ENCODE results near the gene LPCAT2.

The LPCAT2 gene

DNA sequence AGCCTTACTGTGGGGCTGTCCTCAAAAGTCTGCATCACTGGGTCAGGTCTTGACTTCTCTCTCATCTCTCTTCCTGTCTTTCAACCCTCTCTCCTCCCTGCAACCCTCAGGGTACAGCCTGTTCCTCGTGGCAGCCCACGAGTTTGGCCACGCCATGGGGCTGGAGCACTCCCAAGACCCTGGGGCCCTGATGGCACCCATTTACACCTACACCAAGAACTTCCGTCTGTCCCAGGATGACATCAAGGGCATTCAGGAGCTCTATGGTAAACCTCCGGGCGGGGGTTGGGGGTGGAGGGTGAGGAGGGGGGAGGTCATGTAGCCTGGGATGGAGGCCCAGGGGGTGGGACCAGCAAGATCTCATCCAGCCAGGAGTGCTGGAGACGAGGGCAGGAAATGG, 17.2 kb upstream of the LPCAT2 start:
- FAIRE-seq (no peak), DNase-seq (ENCODE audit: insufficient read length, low spot score) (no peak)
- no peak for TF ChIP-seq POLR2A (IDR thresholded peaks at IDR 0.05; ENCODE audit: low read depth, low read length)

DNA sequence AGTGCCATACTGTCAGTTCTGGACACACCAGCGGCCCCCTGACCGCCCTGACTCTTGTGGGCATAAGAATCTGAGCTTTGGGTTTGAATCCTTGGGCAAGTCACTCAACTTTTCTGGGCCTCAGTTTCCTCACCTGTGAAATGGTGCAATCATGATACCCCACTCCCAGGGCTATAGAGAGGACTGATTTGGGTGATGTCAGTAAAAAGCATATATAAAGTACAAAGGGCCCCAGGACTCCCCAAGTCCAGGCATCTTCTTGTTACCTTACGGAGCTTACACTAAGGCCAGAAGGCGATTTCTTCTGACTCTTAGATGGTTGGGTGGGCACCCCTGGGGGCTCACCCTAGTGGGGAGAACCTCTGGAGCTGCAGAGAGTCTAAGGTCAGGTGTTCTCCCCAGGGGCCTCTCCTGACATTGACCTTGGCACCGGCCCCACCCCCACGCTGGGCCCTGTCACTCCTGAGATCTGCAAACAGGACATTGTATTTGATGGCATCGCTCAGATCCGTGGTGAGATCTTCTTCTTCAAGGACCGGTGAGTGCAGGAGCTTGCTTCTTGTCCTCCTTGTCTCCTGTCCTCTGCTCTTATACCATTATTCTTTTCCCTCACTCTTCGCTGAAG, 16.0 kb upstream of the LPCAT2 start:
- no peak for TF ChIP-seq POLR2A (IDR thresholded peaks at IDR 0.05; ENCODE audit: low read depth, low read length)
- no peak for FAIRE-seq
- DNase-seq (ENCODE audit: insufficient read length, low spot score): no peak

DNA sequence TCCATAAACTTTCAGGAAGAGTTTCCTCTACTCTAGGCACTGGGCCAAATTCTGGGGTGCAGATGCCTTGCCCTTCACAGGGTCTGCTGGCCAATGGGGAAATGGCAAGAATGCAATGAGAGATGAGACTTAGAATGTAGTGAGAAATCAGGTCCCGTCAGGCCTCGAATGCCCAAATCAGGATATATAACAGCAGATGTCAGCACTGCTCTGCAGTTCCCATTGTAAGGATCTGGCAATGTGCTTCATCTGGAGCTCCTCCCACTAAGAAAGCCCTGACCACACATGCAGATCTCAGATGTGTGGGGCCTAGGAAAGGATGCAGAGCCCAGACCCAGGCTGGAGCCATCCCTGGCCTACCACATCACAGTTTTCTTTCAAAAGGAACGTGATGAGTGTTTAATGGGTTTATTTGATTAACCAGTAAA, 13.9 kb upstream of the LPCAT2 start:
- no peak for TF ChIP-seq POLR2A (IDR thresholded peaks at IDR 0.05; ENCODE audit: low read depth, low read length)
- DNase-seq (ENCODE audit: insufficient read length, low spot score) (peak; percentile 48), FAIRE-seq (peak; percentile 45)

DNA sequence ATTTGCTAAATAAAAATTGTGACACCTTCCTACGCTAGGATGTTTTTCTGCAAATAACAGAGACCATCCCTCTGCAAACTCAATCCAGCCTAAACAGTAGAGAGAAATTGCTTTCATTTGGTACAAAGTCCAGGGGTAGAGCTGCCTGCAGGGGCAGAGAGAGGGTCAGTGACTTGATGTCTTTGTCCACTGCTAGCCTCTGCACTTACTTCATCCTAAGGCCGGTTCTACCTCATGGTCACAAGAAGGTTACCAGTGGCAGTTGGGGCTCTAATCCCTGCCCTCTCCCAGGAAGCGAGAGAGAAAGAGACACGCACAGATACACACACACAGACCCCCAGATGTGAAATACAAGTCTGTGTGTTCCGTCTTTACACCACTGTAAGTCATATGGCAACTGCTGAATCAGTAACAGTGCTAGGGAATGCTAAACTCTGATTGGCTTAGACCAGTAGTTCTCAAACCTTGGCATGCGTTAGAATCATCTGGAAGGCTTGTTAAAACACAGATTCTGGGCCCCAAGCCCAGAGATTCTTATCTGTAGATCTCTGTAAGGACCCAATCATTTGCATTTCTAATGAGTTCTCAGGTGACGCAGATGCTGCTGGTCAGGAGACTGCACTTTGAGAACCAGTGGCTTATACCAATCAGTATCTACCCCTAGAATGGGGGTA, 13.1 kb upstream of the LPCAT2 start:
- DNase-seq (ENCODE audit: insufficient read length, low spot score) (no peak), FAIRE-seq (no peak)
- TF ChIP-seq POLR2A (IDR thresholded peaks at IDR 0.05; ENCODE audit: low read depth, low read length): no peak

DNA sequence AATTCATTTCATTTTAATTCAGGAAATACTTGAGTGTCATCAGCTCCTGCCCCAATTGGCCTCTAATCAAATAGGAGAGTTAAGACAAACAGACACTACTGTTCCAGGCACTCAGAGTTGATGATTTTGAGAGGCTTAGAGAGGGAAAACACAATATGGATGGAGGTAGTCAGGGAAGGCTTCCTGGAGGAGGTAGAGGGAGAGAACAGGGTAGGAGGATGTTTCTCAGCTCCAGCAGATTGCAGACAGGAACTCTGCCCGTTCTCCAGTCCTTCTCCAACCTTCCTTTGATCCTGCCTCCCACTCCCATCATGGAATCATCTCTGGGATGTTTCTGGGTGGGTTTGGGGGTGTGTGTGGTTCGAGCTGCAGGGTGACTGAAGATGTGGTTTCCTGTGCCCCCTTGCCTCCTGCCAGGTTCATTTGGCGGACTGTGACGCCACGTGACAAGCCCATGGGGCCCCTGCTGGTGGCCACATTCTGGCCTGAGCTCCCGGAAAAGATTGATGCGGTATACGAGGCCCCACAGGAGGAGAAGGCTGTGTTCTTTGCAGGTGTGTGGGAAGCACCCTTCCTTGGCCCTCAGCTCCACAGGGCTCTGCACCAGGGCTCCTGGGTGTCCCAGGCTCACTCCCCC, 12.2 kb upstream of the LPCAT2 start:
- FAIRE-seq: no peak
- no peak for DNase-seq (ENCODE audit: insufficient read length, low spot score)
- no peak for TF ChIP-seq POLR2A (IDR thresholded peaks at IDR 0.05; ENCODE audit: low read depth, low read length)

DNA sequence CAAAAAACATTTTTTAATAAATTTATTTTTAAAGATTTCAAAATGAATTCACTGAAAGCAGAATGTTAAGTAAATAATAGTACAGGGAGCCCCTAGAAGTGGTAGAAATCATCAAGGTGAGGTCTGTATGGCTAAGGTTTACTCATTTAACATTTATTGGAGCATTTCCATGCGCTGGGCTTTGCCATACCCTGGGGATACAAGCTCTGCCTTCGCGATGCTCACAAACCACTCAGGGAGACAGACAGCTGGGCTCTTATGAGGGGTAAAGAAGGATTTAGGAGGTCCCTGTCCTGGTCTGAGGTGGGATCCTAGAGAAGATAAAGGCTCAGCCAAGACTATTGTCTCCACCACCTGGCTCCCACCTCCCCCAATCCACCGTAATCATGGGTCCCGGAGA, 11.3 kb upstream of the LPCAT2 start:
- no peak for TF ChIP-seq POLR2A (IDR thresholded peaks at IDR 0.05; ENCODE audit: low read depth, low read length)
- no peak for DNase-seq (ENCODE audit: insufficient read length, low spot score)
- FAIRE-seq: no peak

DNA sequence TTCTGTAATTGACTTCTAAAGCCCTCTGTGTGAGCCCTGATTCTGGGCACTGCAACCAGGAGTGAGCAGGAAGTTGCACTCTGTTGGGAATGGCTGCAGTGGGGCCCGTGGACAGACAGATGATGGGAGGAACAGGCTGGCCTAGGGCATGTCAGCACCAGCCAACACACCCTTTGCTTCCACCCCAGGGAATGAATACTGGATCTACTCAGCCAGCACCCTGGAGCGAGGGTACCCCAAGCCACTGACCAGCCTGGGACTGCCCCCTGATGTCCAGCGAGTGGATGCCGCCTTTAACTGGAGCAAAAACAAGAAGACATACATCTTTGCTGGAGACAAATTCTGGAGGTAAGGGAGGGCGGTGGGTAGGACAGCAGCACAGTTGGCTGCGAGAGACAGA, 10.8 kb upstream of the LPCAT2 start:
- DNase-seq (ENCODE audit: insufficient read length, low spot score) (no peak), FAIRE-seq (no peak)
- TF ChIP-seq POLR2A (IDR thresholded peaks at IDR 0.05; ENCODE audit: low read depth, low read length): no peak

DNA sequence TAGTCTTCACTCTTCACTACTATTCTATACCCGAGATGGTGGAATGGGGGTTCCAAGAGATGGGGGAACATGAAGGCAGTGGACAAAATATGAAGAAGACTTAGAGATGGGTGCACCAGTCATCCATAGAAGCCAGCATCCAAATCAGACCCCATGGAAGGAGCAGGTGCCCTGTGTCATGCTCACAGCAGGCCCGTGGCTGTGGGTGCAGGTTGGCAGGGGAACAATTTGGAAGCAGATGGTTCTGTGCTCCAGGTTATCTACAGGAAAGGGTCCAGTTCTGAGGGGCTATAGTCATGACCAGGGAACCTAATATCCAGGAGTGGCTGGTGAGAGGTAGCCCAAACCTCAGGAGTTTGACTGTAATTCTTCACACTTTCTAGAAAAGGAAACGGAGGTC, 9.6 kb upstream of the LPCAT2 start:
- FAIRE-seq (no peak), DNase-seq (ENCODE audit: insufficient read length, low spot score) (no peak)
- no peak for TF ChIP-seq POLR2A (IDR thresholded peaks at IDR 0.05; ENCODE audit: low read depth, low read length)

DNA sequence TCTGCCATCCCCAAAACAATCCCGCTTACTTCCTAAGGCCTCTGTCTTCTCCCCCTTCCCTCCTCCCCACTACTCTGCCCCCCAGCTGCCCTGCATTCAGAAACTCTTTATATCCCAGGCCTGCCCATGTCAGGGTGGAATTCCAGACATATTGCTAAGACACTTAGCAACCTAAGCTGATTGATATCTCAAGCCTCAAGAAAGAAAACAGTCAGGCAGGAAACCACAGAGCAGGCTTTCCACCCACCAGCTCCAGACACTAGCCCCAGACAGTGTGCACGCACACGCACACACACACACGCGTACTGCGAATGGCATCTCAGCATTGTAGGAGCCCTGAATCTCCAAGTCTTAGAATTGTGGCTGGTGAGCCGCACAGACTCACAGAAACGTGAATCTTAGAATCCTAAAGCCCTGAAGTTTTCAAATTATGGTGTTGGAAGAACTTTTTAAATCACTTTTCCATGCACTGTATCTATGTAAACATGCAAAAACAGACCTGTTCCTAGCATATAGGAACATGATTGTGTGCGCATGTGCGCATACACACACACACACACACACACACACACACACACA, 8.8 kb upstream of the LPCAT2 start:
- DNase-seq (ENCODE audit: insufficient read length, low spot score) (peak; percentile 82), FAIRE-seq (peak; percentile 74)
- TF ChIP-seq POLR2A (IDR thresholded peaks at IDR 0.05; ENCODE audit: low read depth, low read length): no peak

DNA sequence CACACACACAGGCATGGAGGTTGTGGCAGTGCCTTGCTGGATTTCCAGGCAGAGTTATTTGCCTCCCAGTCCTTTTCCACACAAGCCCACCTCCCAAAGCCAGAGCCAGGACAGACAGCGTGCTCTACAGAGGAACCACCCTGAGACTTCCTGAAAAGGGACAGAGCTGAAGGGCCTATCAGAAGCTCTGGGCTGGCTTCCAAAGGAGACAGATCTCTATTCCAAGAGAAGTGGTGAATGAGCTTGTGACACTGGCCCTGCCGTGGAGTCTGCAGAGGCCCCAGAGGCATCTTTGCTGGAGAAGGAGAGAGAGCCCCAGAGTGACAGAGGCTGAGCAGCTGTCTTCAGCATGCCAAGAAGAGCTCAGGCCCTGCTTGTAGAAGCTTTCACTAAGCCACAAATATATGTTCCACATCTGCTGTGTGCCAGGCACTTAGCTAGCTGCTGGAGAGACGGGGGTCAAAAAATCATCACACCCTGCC, 8.3 kb upstream of the LPCAT2 start:
- FAIRE-seq: no peak
- DNase-seq (ENCODE audit: insufficient read length, low spot score): no peak
- TF ChIP-seq POLR2A (IDR thresholded peaks at IDR 0.05; ENCODE audit: low read depth, low read length): no peak

DNA sequence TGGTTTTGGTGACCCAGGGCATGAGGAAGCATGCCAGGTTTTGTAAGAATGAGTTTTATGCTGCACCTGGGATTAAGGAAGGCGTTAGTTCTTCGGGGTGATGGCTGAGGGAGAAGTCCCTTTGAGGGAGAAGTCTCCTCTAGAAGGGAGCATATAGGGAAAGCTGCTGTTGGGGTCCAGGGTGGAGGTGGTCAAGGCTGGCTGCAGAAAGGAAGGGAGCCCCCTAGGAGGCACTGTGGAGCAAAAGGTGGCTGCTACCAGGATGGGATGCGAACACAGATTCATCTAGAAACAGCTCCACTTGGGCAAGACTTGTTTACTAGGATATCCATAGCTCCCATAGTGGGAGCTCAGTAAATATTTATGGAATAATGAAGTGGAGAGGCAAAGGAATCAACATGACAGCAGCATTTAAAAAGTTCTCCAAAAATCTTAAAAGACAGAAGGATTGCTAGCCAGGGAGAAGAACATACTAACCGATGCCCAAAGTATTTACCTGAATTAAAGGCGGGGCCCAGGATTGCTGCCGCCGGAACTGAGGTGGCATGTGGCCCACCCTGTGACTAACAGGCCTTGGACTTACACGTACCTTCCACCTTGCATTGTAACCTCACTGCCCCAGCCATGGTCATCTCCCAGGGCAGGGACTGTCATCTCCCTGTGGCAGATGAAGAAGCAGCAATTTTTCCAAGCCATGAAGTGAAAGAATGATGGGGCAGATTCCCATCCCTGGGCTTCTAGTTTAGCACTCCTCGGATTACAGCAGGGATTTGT, 7.1 kb upstream of the LPCAT2 start:
- no peak for FAIRE-seq
- no peak for DNase-seq (ENCODE audit: insufficient read length, low spot score)
- TF ChIP-seq POLR2A (IDR thresholded peaks at IDR 0.05; ENCODE audit: low read depth, low read length): no peak

DNA sequence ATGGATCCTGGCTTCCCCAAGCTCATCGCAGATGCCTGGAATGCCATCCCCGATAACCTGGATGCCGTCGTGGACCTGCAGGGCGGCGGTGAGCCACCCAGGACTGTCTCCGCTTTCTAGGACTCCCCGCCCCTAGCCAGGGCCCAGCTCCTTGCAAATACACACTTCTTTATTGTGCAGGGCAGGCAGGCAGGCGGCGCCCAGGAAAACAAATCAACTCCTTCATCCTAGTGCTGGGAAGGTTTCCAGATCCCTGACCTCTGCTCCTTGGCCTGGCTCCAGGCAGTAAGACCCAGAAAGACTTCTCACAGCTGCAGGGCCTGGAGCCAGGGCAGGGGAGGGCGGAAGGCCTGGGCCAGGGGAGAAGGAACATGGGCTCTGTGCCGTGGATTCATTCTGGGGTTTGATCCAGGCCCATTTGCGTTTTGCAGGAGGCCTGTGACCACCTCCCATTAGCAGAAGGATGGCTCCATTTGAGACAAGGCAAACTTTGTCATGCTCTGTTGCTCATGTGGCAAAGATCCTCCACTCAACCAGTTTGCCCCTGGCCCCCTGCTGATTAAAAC, 6.0 kb upstream of the LPCAT2 start:
- no peak for TF ChIP-seq POLR2A (IDR thresholded peaks at IDR 0.05; ENCODE audit: low read depth, low read length)
- peak; percentile 55 for FAIRE-seq
- peak; percentile 56 for DNase-seq (ENCODE audit: insufficient read length, low spot score)

DNA sequence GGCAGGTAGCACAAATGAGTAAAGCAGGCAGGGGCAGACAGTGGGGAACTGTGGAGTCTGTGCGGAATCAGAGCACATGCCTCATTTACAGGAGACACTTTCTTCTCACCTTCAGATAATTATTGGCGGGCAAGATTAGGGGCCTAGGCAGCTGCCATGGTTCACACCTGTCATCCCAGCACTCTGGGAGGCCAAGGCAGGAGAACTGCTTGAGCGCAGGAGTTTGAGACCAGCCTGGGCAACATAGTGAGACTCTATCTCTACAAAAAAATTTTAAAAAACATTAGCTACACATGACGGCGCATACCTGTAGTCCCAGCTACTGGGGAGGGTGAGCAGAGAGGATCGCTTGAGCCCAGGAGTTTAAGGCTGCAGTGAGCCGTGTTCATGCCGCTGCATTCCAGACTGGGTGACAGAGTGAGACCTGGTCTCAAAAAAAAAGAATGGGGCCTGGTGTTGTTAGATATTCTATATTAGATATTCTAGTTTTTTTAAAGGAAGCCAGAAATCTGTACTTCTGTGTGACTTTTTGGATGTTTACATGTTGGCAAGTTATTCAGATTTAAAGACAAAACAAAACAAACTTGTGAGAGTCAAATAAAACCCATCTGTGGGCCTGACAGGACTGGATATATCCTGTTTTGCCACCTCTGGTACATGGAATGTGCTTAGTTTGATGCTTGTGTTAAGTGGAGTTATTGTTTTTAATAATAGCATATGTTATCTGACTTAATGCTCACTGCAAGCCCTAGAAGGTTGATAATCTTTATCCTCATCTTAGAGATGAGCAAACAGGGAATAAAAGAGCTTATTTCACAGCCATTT, 4.9 kb upstream of the LPCAT2 start:
- FAIRE-seq: no peak
- TF ChIP-seq POLR2A (IDR thresholded peaks at IDR 0.05; ENCODE audit: low read depth, low read length): no peak
- DNase-seq (ENCODE audit: insufficient read length, low spot score): no peak
